Epithelial cell of alveolus of lung (primary cell): ENCODE measurements around the gene MRAP2. TPM values are rescaled to one million over a fixed set of nuclear protein-coding genes. Genes with fewer than 3 reads are reported as not detected.

Experiments
- total RNA-seq: library from RNA; depleted of rRNA; stranded (reverse); fragments of >200 nt; gene quantifications from 2 replicates; pipeline ENCODE4 v1.2.1, GENCODE V29; 2015

MRAP2 gene
- total RNA-seq: 0.13 TPM in 1 of 2 replicates, not detected in the other

DNA sequence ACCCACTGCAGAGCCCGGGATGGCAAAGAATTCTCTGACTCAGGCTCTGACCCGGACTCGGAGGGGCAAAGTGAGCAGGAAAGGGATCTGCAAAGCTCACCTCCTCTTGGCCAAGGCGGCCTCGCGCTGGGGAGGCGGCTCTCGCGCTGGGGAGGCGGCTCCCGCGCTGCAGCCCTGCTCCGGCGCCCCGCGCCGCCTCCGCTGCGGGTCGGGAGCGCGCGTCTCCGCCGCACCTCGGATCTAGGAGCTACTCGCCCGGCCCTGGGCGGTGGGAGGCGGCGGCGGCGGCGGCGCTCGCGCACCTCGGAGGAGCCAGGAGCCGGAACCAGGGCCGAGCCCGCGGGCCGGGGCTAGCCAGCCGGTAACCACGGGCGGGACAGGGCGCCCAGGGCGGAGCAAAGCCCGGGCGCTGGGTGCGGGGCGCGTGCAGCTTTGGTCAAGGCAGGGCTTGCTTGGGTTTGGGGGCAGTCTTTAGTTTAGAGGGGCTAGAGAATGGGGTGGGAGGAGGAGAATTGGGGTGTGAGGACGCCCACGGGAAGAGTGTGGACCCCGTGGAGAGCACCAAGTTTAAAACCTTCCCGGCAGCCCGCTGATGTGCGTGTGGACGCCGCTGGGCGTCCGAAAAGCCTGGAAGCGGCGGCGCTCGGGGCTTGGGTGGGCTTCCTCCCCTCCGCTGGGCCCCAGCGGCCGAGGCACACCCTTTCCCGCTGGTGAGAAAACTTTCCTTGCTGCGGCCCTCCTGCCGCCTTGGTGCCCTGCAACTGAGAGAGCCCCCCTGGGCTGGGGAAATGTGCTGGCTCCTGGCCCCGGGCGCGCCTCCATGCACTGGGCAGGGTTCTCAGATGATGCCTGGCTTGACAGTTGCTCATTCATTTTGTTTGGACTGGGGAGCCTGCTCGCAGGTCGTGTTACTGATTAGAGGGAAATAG, at the start of gene MRAP2:
TSS of gene MRAP2 (plus strand) at position 250 of the 929 bp plus-strand sequence. CDS start 21,547 bp downstream, outside the sequence.

Other genes starting within 250 kb of the MRAP2 start
- not detected in 2 replicates for gene RIPPLY2, start 180.4 kb upstream of the MRAP2 start, total RNA-seq
- 13.6 and 16.0 TPM in 2 replicates for gene CYB5R4, start 174.1 kb upstream of the MRAP2 start, total RNA-seq
- 1.9 and 16.2 TPM in 2 replicates for gene CEP162, start 193.9 kb downstream of the MRAP2 start, total RNA-seq